HG03159 (cell line): ENCODE measurements around the gene CDK19.

Experiments
- ATAC-seq: cut with Tn5 transposase; IDR thresholded peaks from one replicate; pipeline ENCODE4 v1.9.1; 2021; ENCODE audit warnings: mild to moderate bottlenecking, moderate library complexity; ENCODE audit not compliant: unreplicated experiment

The CDK19 gene

DNA sequence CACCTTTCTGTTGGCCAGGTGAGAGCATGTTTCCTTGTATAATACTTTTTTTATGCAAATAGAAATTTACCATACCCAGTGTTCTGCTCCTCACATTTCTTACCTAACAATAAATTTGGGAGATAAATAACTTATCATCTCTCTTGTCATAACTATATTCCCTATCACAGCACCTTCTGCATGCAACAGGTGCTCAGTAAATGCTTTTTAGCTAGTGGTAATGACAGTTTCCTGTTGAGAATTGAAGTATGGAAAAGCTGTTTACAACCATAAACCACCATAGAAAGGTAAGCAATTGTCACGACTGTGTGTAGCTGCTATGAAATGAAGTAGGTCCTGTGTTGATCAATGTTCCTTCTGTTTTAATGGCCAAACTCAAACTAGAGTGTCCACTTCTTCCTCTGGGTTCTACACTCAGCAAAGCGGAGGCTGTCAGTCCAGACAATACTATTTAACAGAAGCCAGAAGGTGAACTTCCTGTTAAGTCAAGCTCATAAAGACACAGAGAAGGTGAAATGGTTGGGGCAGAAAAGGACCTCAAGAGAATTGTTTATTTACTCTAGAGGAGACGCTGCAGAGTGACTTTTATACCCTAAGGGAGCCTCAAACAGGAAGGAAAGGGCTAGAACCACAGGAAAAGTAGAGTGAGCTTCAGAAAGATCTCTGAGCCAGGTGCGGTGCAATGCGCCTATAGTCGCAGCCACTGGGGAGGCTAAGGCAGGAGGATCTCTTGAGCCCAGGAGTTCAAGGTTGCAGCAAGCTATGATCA, 254.8 kb downstream of the CDK19 start:
- ATAC-seq, result no peak
